Neural progenitor cell (in vitro differentiated cells): Measurements from ENCODE around the gene SLC25A34. TPM values are rescaled to one million over a fixed set of nuclear protein-coding genes. Genes with fewer than 3 reads are reported as not detected.

Experiments used
- DNase-seq: peaks from one replicate; pipeline ENCODE4 v3.0.0-alpha.2; 2016; ENCODE audit warnings: low spot score
- H2AFZ ChIP-seq: fragments of 200-600 bp; sonication (generic); replicated peaks from 2 replicates; pipeline ENCODE4 v1.6.1; 2016; ENCODE audit warnings: antibody characterized with exemption
- H3F3A ChIP-seq: fragments of 200-600 bp; sonication (generic); 2 replicates; pipeline ENCODE4 v1.6.1; 2016; ENCODE audit warnings: antibody characterized with exemption, low read depth
- H3K27ac ChIP-seq: fragments of 200-600 bp; sonication (generic); 2 replicates; pipeline ENCODE4 v1.5.1; 2016; ENCODE audit warnings: mild to moderate bottlenecking
- H3K27me3 ChIP-seq: fragments of 200-600 bp; sonication (generic); 2 replicates; pipeline ENCODE4 v1.6.1; 2016; ENCODE audit warnings: mild to moderate bottlenecking, moderate library complexity
- H3K36me3 ChIP-seq: fragments of 200-600 bp; sonication (generic); 2 replicates; pipeline ENCODE4 v1.5.1; 2016
- H3K4me1 ChIP-seq: fragments of 200-600 bp; sonication (generic); 2 replicates; pipeline ENCODE4 v1.6.1; 2016; ENCODE audit warnings: mixed run types
- H3K4me2 ChIP-seq: fragments of 200-600 bp; sonication (generic); 2 replicates; pipeline ENCODE4 v1.6.1; 2016
- H3K4me3 ChIP-seq: fragments of 200-600 bp; sonication (generic); 2 replicates; pipeline ENCODE4 v1.5.1; 2016
- H3K79me2 ChIP-seq: fragments of 200-600 bp; sonication (generic); 2 replicates; pipeline ENCODE4 v1.6.1; 2016; ENCODE audit warnings: low read depth
- H3K9ac ChIP-seq: fragments of 200-600 bp; sonication (generic); 2 replicates; pipeline ENCODE4 v1.6.1; 2016
- H3K9me3 ChIP-seq: fragments of 200-600 bp; sonication (generic); 2 replicates; pipeline ENCODE4 v1.5.1; 2016; ENCODE audit warnings: low read depth
- H4K20me1 ChIP-seq: fragments of 200-600 bp; sonication (generic); 2 replicates; pipeline ENCODE4 v1.6.1; 2016; ENCODE audit warnings: low read depth
- H3K27ac Mint-ChIP-seq: 3 replicates; pipeline ENCODE4 v1.8.0; 2021; ENCODE audit warnings: mixed read lengths
- H3K27me3 Mint-ChIP-seq: 2 replicates; pipeline ENCODE4 v1.8.0; 2022; ENCODE audit warnings: low read depth, mild to moderate bottlenecking, inconsistent platforms, moderate library complexity, mixed read lengths; ENCODE audit not compliant: insufficient read depth
- H3K36me3 Mint-ChIP-seq: 3 replicates; pipeline ENCODE4 v1.8.0; 2021; ENCODE audit warnings: mixed read lengths
- H3K4me1 Mint-ChIP-seq: 3 replicates; pipeline ENCODE4 v1.8.0; 2021; ENCODE audit warnings: mixed read lengths
- H3K4me3 Mint-ChIP-seq: 3 replicates; pipeline ENCODE4 v1.8.0; 2021; ENCODE audit warnings: mild to moderate bottlenecking, moderate library complexity, mixed read lengths
- H3K9me3 Mint-ChIP-seq: 3 replicates; pipeline ENCODE4 v1.8.0; 2020; ENCODE audit warnings: mixed read lengths
- CTCF ChIP-seq: fragments of 200-600 bp; sonication (generic); IDR thresholded peaks from 2 replicates; pipeline ENCODE4 v1.5.1; 2017; ENCODE audit warnings: antibody characterized with exemption, mild to moderate bottlenecking
- EZH2 ChIP-seq: fragments of 200-600 bp; sonication (generic); IDR thresholded peaks from 2 replicates; pipeline ENCODE4 v1.6.1; 2017; ENCODE audit warnings: antibody characterized with exemption, mild to moderate bottlenecking, moderate library complexity
- EZH2phosphoT487 ChIP-seq: fragments of 200-600 bp; sonication (generic); IDR thresholded peaks from 2 replicates; pipeline ENCODE4 v1.6.1; 2017; ENCODE audit warnings: antibody characterized with exemption
- total RNA-seq: library from RNA; depleted of rRNA; stranded (reverse); fragments of >200 nt; gene quantifications from 2 replicates; pipeline ENCODE4 v1.2.3, GENCODE V29; 2015; ENCODE audit warnings: low replicate concordance

SLC25A34 gene
- total RNA-seq, 1 donor from 2014 or later, result 0.34 TPM

GRCh38 chr1:15751717-15752116 lies 15.7 kb downstream of the SLC25A34 start:
- Mint-ChIP-seq H3K27me3 (peaks cover 11% of the 10 kb centered on the region), H3K27ac (peak overlapping the region; percentile 58), H3K36me3 (no peaks in the 10 kb centered on the region), H3K4me1 (peaks cover 22% of the 10 kb centered on the region), H3K4me3 (no peak overlapping the region), H3K9me3 (no peaks in the 10 kb centered on the region)
- H3K4me1 ChIP-seq, result peaks cover 17% of the 10 kb centered on the region
- no peaks in the 10 kb centered on the region for H3K79me2 ChIP-seq
- no peak overlapping the region for H3K4me3 ChIP-seq
- DNase-seq, result no peak
- peaks cover 14% of the 10 kb centered on the region for H3F3A ChIP-seq
- H4K20me1 ChIP-seq, result peaks cover 2% of the 10 kb centered on the region
- H2AFZ ChIP-seq, result no peak overlapping the region
- no peak overlapping the region for H3K4me2 ChIP-seq
- no peaks in the 10 kb centered on the region for H3K9me3 ChIP-seq
- TF ChIP-seq CTCF, result no peak
- TF ChIP-seq EZH2phosphoT487, result no peak
- TF ChIP-seq EZH2, result no peak
- no peak overlapping the region for H3K27ac ChIP-seq
- H3K36me3 ChIP-seq, result no peaks in the 10 kb centered on the region
- no peak overlapping the region for H3K9ac ChIP-seq
- H3K27me3 ChIP-seq, result peaks cover 18% of the 10 kb centered on the region

- Histone ChIP-seq H3K9ac (no peak overlapping the region), H3K9me3 (no peaks in the 10 kb centered on the region), H3K27me3 (peaks cover 39% of the 10 kb centered on the region), H2AFZ (no peak overlapping the region), H3K4me3 (no peak overlapping the region), H3K4me2 (no peak overlapping the region), H4K20me1 (peaks cover 18% of the 10 kb centered on the region), H3K27ac (no peak overlapping the region), H3K4me1 (peaks cover 34% of the 10 kb centered on the region), H3K79me2 (no peaks in the 10 kb centered on the region), H3K36me3 (no peaks in the 10 kb centered on the region), H3F3A (peaks cover 35% of the 10 kb centered on the region)
- Mint-ChIP-seq H3K4me1 (peaks cover 32% of the 10 kb centered on the region), H3K27me3 (peaks cover 15% of the 10 kb centered on the region), H3K27ac (peak overlapping the region; percentile 63), H3K4me3 (no peak overlapping the region), H3K9me3 (no peaks in the 10 kb centered on the region), H3K36me3 (no peaks in the 10 kb centered on the region)
- no peak for TF ChIP-seq EZH2
- TF ChIP-seq EZH2phosphoT487, result no peak
- TF ChIP-seq CTCF, result no peak
- DNase-seq, result no peak
Measured at GRCh38 chr1:15753776-15754175, 17.7 kb downstream of the SLC25A34 start.

- peaks cover 53% of the 10 kb centered on the region for H3K27me3 ChIP-seq
- no peak overlapping the region for H3K4me3 ChIP-seq
- no peak for DNase-seq
- peak overlapping the region; percentile 49 for H3K4me2 ChIP-seq
- Mint-ChIP-seq H3K9me3 (no peaks in the 10 kb centered on the region), H3K4me3 (peak overlapping the region; percentile 57), H3K27me3 (peaks cover 20% of the 10 kb centered on the region), H3K36me3 (no peaks in the 10 kb centered on the region), H3K4me1 (peaks cover 35% of the 10 kb centered on the region), H3K27ac (no peak overlapping the region)
- H3K4me1 ChIP-seq, result peaks cover 46% of the 10 kb centered on the region
- no peak overlapping the region for H3K27ac ChIP-seq
- H2AFZ ChIP-seq, result no peak overlapping the region
- H3K36me3 ChIP-seq, result no peaks in the 10 kb centered on the region
- no peaks in the 10 kb centered on the region for H3K9me3 ChIP-seq
- H4K20me1 ChIP-seq, result peaks cover 18% of the 10 kb centered on the region
- TF ChIP-seq EZH2, result no peak
- no peak for TF ChIP-seq CTCF
- TF ChIP-seq EZH2phosphoT487, result no peak
- no peaks in the 10 kb centered on the region for H3K79me2 ChIP-seq
- peaks cover 49% of the 10 kb centered on the region for H3F3A ChIP-seq
- no peak overlapping the region for H3K9ac ChIP-seq
Measured at GRCh38 chr1:15755021-15755645, 19.1 kb downstream of the SLC25A34 start.
